Measurements from ENCODE around the gene GJA4. TPM values are rescaled to one million over a fixed set of nuclear protein-coding genes. Genes with fewer than 3 reads are reported as not detected.

The GJA4 gene
- total RNA-seq, result not detected in 2 replicates

DNA sequence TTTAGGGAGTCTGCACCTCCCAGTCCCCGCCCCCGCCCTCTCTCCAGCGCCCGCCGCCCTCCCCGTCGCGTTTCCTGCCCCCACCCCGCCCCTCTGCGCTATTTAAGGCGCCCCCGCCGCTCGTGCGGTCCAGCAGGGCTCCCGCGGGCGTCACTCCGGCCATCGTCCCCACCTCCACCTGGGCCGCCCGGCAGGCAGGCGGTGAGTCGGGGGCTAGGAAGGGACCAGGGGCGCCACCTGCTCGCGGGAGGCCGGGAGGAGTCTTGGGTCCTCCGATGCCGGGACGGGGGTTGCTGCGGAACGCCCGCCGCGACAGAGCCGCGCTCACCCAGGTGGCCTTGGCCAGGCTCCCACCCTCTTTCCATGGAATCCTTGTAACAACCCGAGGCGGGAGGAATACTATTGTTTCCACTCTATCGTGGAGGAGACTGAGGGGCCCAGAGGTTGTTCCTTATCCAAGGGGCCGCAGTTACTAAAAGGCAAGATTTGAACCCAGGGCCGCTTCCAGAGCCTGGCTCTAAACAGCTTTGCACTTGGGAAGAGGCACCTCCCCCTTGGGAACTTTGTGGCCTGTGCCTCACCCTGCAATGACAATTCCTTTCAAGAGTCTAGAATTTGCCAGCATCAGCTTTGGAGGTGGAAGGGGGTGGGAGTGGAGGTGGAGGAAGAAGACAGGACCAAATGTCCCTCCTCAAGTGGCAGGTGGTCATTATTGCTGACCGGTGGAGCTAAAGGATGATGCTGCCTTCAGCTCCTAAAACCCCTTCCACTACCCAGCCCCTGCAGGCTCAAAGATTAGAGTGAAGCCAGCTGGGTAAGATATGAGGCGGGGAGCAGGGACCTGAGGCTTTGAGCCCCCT, at the start of gene GJA4:
Gene GJA4 (plus strand): TSS at position 132 of the 860 bp plus-strand sequence. CDS start 1,215 bp downstream, outside the sequence.

DNA sequence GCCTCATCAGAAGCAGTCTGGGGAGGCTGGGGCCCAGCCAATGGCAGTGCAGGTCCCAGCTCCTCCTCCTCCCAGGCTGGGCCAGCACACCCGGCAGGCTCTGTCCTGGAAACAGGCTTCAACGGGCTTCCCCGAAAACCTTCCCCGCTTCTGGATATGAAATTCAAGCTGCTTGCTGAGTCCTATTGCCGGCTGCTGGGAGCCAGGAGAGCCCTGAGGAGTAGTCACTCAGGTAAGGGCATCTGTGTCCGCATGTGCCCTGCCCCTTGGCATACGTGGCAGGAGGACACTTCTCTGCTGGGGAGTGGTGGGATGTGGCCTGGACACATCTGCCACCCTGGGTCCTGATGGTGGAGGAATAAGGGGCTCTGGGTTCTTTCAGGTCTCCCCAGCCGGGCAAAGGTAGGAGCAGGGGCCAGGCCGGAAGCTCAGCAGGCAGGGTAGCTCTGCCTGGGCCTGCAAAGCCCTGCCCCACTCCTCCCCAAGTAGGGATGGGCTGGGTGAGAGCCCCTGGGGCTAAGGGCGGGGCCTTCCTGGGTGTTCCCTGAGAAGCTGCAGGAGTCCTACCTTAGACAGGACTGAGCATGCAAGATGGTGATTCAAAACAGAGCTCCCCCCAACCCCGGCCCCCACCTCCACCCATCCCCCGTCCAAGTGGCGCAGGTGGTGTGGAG, 37.7 kb upstream of the GJA4 start, which contains the start of gene GJB5:
Gene GJB5 (plus strand): TSS at position 84 of the 674 bp plus-strand sequence. CDS start 2,284 bp downstream, outside the sequence.

DNA sequence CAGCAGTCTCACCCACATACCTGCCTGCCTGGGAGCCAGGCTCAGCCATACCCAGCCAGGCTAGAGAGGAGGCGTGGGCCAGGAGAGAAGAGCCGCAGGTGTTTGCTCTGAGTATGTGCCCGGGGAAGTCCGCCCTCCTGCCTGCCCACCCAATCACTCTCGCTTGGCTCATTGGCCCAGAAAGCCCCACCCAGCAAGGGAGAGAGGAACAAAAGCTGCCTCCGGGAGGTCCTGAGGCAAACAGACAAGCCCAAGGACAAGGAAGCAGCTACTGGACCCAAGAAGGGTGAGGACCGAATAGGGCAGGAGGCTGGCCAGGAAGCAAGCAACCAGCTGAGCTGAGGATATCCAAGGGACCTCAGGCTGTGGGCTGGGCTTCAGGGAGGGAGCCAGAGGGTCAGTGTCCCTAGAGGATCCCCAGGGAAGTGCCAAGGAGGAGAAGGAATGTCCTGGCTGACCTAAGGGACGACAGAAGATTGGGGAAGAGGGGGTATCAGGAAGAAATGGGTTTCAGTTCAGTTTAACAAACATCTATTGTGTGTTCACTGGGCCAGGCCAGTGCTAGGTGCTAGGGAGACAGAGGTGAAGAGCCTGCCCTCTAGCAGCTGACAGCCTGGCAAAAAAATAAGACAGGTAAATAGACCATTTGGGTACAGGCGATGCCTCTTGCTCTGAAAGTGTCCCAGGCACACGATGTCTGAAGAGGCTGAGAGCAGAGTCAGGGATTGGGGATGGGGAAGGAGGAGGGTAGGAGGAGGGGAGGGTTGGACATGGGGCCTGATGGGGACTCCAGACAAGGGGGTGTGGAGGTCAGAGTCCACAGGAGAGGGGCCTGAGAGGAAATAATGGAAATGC, 33.1 kb upstream of the GJA4 start, which contains the start of gene GJB4:
Gene GJB4 (plus strand): TSS at position 238 of the 855 bp plus-strand sequence. CDS start 1,515 bp downstream, outside the sequence.

DNA sequence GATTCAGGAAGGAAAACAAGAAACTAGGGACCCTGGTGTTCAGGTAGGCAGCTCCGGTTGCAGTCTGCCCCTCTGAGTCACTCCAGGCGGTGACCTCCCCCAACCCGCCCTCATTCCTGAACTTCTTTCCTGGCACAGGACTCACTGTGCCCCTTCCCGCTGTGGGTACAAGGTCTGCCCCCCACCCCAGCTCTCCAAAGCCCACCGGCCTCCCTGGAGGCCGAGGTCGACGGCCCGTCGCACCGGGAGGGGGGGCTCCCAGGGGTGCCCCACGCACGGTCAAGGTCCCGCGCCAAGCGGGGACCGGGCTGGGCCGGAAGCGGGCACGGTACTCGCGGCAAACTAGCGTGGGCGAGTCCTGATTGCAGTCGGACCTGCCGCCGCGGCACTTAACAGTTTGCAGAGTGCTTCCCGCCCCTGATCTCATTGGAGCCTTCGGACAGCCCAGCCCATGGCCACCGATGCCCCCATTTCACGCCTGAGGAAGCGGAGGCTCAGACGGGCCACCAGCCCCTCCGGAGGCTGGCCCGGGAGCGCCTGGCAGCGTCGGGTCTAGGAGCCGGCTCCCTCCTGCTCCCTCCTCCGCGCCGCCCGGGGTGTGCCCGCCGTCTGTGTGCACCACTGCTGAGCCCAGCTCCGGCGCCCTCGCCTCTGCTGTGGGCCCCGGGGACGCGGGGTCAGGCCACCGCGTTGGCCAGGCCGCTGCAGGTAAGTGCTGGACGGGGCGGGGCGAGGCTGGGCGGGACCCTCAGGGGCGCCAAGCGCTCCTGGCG, 11.5 kb upstream of the GJA4 start, which contains the start of gene GJB3:
Gene GJB3 (plus strand): TSS at position 144 of the 773 bp plus-strand sequence. CDS start 3,549 bp downstream, outside the sequence.

Other genes starting within 250 kb of the GJA4 start
- 120 and 157 TPM in 2 replicates for gene GJB5, start 38.0 kb upstream of the GJA4 start, total RNA-seq
- 5.5 and 17.0 TPM in 2 replicates for gene GJB4, start 33.3 kb upstream of the GJA4 start, total RNA-seq
- gene GJB3, start 11.8 kb upstream of the GJA4 start, total RNA-seq, result 225 and 274 TPM in 2 replicates
- gene SMIM12, start 66.8 kb downstream of the GJA4 start, total RNA-seq, result 37.4 and 55.7 TPM in 2 replicates
- gene DLGAP3, start 136.7 kb downstream of the GJA4 start, total RNA-seq, result not detected in 2 replicates
- gene TMEM35B, start 192.3 kb downstream of the GJA4 start, total RNA-seq, result 26.3 and 44.0 TPM in 2 replicates
- 6.6 and 7.8 TPM in 2 replicates for gene ZMYM6, start 238.9 kb downstream of the GJA4 start, total RNA-seq